ENCODE results near the gene TTC9B. TPM values are rescaled to one million over a fixed set of nuclear protein-coding genes. Genes with fewer than 3 reads are reported as not detected.

Gene TTC9B
- total RNA-seq, 2 donors from 2014 or later, result not detected

GRCh38 chr19:40216777-40217026, 1.5 kb downstream of the TTC9B start:
- no peak for DNase-seq (ENCODE audit: low spot score)
- Histone ChIP-seq H3K27ac (no peak overlapping the region), H3K4me1 (replicated peaks) (no peaks in the 10 kb centered on the region), H3K36me3 (no peaks in the 10 kb centered on the region), H3K9me3 (no peaks in the 10 kb centered on the region), H3K4me3 (no peak overlapping the region), H3K27me3 (replicated peaks; ENCODE audit: insufficient read depth) (peaks cover 7% of the 10 kb centered on the region)
- TF ChIP-seq POLR2A (IDR thresholded peaks at IDR 0.05) (no peak), POLR2AphosphoS5 (IDR thresholded peaks at IDR 0.05) (no peak), CTCF (IDR thresholded peaks at IDR 0.05) (no peak)
- intact Hi-C loops (cut with DNase I), result no loop called here
- 15% methylated on average over 9 of the region's 9 CpGs for WGBS

- no peak overlapping the region for H3K27ac ChIP-seq
- no peak for TF ChIP-seq POLR2AphosphoS5 (IDR thresholded peaks at IDR 0.05)
- TF ChIP-seq CTCF (IDR thresholded peaks at IDR 0.05), result no peak
- H3K27me3 ChIP-seq (replicated peaks; ENCODE audit: insufficient read depth), result peaks cover 7% of the 10 kb centered on the region
- WGBS, result 31% methylated on average over 23 of the region's 23 CpGs
- no peaks in the 10 kb centered on the region for H3K4me1 ChIP-seq (replicated peaks)
- H3K36me3 ChIP-seq, result no peaks in the 10 kb centered on the region
- intact Hi-C loops (cut with DNase I), result no loop called here
- DNase-seq (ENCODE audit: low spot score), result no peak
- no peak overlapping the region for H3K4me3 ChIP-seq
- H3K9me3 ChIP-seq, result no peaks in the 10 kb centered on the region
Measured at GRCh38 chr19:40216013-40216776, 2.0 kb downstream of the TTC9B start.

DNA sequence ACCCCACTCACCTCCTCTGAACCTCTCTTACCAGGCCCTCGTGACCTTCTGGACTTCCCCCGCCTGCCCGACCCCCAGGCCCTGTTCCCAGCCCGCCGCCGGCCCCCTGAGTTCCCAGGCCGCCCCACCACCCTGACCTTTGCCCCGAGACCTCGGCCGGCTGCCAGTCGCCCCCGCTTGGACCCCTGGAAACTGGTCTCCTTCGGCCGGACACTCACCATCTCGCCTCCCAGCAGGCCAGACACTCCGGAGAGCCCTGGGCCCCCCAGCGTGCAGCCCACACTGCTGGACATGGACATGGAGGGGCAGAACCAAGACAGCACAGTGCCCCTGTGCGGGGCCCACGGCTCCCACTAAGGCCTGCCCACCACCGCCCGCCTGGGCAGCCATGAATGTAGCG, 3.2 kb downstream of the TTC9B start:
- peaks cover 0 to 3% of the 10 kb centered on the region in 2 donors for H3K36me3 ChIP-seq
- WGBS, result 91% methylated on average over 22 of the region's 22 CpGs
- no peaks in the 10 kb centered on the region for H3K4me1 ChIP-seq (replicated peaks)
- H3K4me3 ChIP-seq, result no peak overlapping the region
- TF ChIP-seq POLR2AphosphoS5 (IDR thresholded peaks at IDR 0.05) (no peak), POLR2A (IDR thresholded peaks at IDR 0.05) (no peak), CTCF (IDR thresholded peaks at IDR 0.05) (no peak)
- H3K27me3 ChIP-seq (replicated peaks; ENCODE audit: insufficient read depth), result peaks cover 7% of the 10 kb centered on the region
- DNase-seq (ENCODE audit: low spot score), result no peak
- H3K9me3 ChIP-seq, result no peaks in the 10 kb centered on the region
- intact Hi-C loops (cut with DNase I), result no loop called here
- H3K27ac ChIP-seq, result no peak overlapping the region

DNA sequence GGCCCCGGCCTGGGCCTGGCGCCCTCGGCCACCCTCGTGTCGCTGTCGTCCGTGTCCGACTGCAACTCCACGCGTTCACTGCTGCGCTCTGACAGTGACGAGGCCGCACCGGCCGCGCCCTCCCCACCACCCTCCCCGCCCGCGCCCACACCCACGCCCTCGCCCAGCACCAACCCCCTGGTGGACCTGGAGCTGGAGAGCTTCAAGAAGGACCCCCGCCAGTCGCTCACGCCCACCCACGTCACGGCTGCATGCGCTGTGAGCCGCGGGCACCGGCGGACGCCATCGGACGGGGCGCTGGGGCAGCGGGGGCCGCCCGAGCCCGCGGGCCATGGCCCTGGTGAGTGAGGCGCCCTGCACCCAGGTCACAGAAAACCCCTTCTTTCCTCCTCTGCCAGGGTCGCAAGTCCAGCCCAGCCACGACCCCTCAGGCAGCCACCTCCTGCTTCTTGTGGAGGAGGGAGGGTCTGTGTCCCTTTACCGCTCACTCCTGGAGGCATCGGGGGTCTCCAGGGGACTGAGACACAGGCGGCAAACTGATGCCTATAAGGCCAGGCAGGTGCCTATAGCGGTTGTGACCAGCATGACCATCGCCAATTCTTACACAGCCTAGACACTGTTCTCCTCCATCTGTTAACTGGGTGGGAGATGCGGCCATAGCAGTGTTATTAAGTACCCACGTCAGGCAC, 4.2 kb downstream of the TTC9B start:
- H3K27me3 ChIP-seq (replicated peaks; ENCODE audit: insufficient read depth), result peaks cover 5% of the 10 kb centered on the region
- H3K4me3 ChIP-seq, result no peak overlapping the region
- H3K27ac ChIP-seq, result no peak overlapping the region
- peaks cover 0 to 3% of the 10 kb centered on the region in 2 donors for H3K36me3 ChIP-seq
- WGBS, result 92% methylated on average over 50 of the region's 50 CpGs
- intact Hi-C loops (cut with DNase I), result no loop called here
- no peak for DNase-seq (ENCODE audit: low spot score)
- TF ChIP-seq POLR2A (IDR thresholded peaks at IDR 0.05) (no peak), POLR2AphosphoS5 (IDR thresholded peaks at IDR 0.05) (no peak), CTCF (IDR thresholded peaks at IDR 0.05) (no peak)
- no peaks in the 10 kb centered on the region for H3K9me3 ChIP-seq
- H3K4me1 ChIP-seq (replicated peaks), result no peaks in the 10 kb centered on the region
